CD4-positive, alpha-beta memory T cell (primary cell): ENCODE data around the gene PELO. TPM values are rescaled to one million over a fixed set of nuclear protein-coding genes. Genes with fewer than 3 reads are reported as not detected.

Experiments used
- CTCF ChIA-PET: fragments of 350-600 bp; sonication (Branson Sonifier 250); formaldehyde crosslinking; loops from one replicate; lab custom pipeline; 2021; ENCODE audit warnings: inconsistent platforms; ENCODE audit not compliant: partially characterized antibody; lab: Charles Lee
- POLR2A ChIA-PET: fragments of 350-600 bp; sonication (Branson Sonifier 250); formaldehyde crosslinking; loops from one replicate; lab custom pipeline; 2021; ENCODE audit not compliant: partially characterized antibody; lab: Charles Lee
- DNase-seq, 5 donors: peaks; one replicate each; pipeline versions ENCODE4 v3.0.0 to v3.0.0-alpha.2; 2020 to 2022; ENCODE audit warnings: mixed read lengths in 1 of 5
- H3K27ac ChIP-seq: one replicate; pipeline ENCODE4 v1.7.0; 2013; ENCODE audit warnings: low read depth, low read length
- H3K27me3 ChIP-seq: 2 replicates; pipeline ENCODE4 v1.7.0; 2013; ENCODE audit warnings: mild to moderate bottlenecking, low read length, moderate library complexity; ENCODE audit not compliant: insufficient read depth
- H3K36me3 ChIP-seq: 2 replicates; pipeline ENCODE4 v1.7.0; 2013; ENCODE audit warnings: mild to moderate bottlenecking, low read length, moderate library complexity; ENCODE audit not compliant: insufficient read depth
- H3K4me1 ChIP-seq: 2 replicates; pipeline ENCODE4 v1.7.0; 2013; ENCODE audit warnings: mild to moderate bottlenecking, low read length, moderate library complexity; ENCODE audit not compliant: insufficient read depth
- H3K4me3 ChIP-seq, 2 donors: one replicate each; pipeline ENCODE4 v1.7.0; 2013; ENCODE audit warnings: low read length in 2 of 2, mild to moderate bottlenecking in 1 of 2
- H3K9me3 ChIP-seq, 2 donors: one replicate each; pipeline ENCODE4 v1.7.0; 2013; ENCODE audit warnings: low read length in 2 of 2, control low read depth in 1 of 2; ENCODE audit not compliant: control insufficient read depth in 1 of 2
- H3K27ac Mint-ChIP-seq, 7 donors: one replicate each; pipeline ENCODE4 v1.8.0; 2020 to 2021; ENCODE audit warnings: mixed read lengths in 7 of 7, mild to moderate bottlenecking in 6 of 7, inconsistent platforms in 3 of 7, moderate library complexity in 3 of 7
- H3K27me3 Mint-ChIP-seq, 2 donors: one replicate each; pipeline ENCODE4 v1.8.0; 2020 to 2021; ENCODE audit warnings: mixed read lengths in 2 of 2
- H3K36me3 Mint-ChIP-seq, 2 donors: one replicate each; pipeline ENCODE4 v1.8.0; 2020 to 2021; ENCODE audit warnings: mixed read lengths in 2 of 2, inconsistent platforms in 1 of 2, mild to moderate bottlenecking in 1 of 2
- H3K4me1 Mint-ChIP-seq, 4 donors: one replicate each; pipeline ENCODE4 v1.8.0; 2020 to 2021; ENCODE audit warnings: mixed read lengths in 4 of 4, mild to moderate bottlenecking in 1 of 4
- H3K4me3 Mint-ChIP-seq, 8 donors: one replicate each; pipeline ENCODE4 v1.8.0; 2020 to 2021; ENCODE audit warnings: mixed read lengths in 8 of 8, mild to moderate bottlenecking in 7 of 8, moderate library complexity in 6 of 8, inconsistent platforms in 3 of 8
- H3K9me3 Mint-ChIP-seq, 8 donors: one replicate each; pipeline ENCODE4 v1.8.0; 2020 to 2021; ENCODE audit warnings: mixed read lengths in 8 of 8, mild to moderate bottlenecking in 5 of 8, inconsistent platforms in 3 of 8, moderate library complexity in 1 of 8
- intact Hi-C: fragments of 100-400 bp; cut with micrococcal nuclease; formaldehyde crosslinking; loops from one replicate; pipeline ENCODE4 v1.15.1; 2023
- polyA plus RNA-seq, 2 donors: library from polyadenylated mRNA; unstranded; fragments of 300-500 nt; fragmentation: Illumina TruSeq; gene quantifications; one replicate each; pipeline ENCODE4 v1.2.3, GENCODE V29; 2021
- total RNA-seq, 2 experiments: library from RNA; stranded (reverse); gene quantifications; one replicate each; pipeline ENCODE4 v1.2.3, GENCODE V29; 2021

The PELO gene
- total and polyA plus RNA-seq, 4 experiments from 2014 or later, result 5.7 to 12.4 (median 10.1) TPM

DNA sequence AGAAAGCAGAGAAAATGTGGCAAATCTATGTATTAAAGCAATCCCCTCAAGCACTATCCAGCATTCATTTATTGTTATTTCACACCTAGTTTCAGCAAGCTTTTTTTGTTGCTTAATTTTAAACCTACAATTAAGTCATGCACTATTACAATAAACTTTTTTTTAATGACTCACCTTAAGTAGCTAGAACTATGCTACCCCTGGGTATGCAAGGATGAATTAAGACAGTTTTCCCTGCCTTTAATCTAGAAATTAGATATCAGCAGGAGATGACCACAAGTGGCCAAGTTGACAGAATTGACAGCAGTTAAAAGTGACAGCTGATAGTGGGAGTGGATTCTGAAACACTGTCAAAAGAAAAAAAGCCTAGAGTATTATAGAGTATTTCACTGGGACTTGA, 20.0 kb downstream of the PELO start:
- ChIA-PET CTCF (interaction anchor here (0.7 to 0.9 kb wide), 2 partner anchors 8 to 108 kb away, joined by 3 read pairs; no protein-coding TSS in a partner anchor), POLR2A (no interaction called here)
- Histone ChIP-seq H3K27me3 (no peaks in the 10 kb centered on the region), H3K9me3 (no peaks in the 10 kb centered on the region), H3K36me3 (no peaks in the 10 kb centered on the region), H3K4me3 (no peak overlapping the region), H3K27ac (no peak overlapping the region), H3K4me1 (peaks cover 14% of the 10 kb centered on the region)
- Mint-ChIP-seq H3K4me1 (peaks cover 16 to 26% (median 17%) of the 10 kb centered on the region in 4 donors), H3K9me3 (no peaks in the 10 kb centered on the region), H3K4me3 (no peak overlapping the region), H3K36me3 (peaks cover 12 to 13% of the 10 kb centered on the region in 2 donors), H3K27ac (no peak overlapping the region), H3K27me3 (no peaks in the 10 kb centered on the region)
- intact Hi-C loops, result no loop called here
- DNase-seq, result no peak

DNA sequence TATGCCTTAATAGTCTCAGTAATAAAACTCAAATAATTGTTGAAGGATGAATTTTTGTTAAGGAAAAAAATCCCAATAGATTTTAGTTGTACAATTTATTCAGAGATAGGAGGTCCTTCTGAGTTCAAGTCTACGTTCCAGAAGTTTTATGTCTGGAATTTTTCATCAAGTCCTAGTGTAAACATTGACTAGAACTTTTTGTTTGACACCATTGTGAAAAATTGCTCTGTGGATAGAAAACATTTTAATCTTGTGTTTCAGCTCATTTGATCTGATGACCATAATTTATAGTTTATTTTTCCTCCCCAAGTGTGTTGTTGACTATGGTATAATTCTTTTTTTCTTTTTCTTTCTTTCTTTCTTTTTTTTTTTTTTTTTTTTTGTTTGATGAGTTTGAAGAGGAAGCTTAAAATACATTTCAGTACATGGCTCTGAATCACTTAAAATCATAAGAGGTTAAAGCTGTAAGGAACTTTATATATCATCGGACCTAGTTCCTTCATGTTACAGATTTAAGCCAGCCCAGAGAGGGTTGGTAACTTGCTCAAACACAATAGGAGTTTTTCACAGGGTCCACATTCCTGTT, 20.7 kb downstream of the PELO start:
- H3K4me1 Mint-ChIP-seq, result peaks cover 10 to 20% (median 15%) of the 10 kb centered on the region in 4 donors
- H3K27ac Mint-ChIP-seq, result no peak overlapping the region
- intact Hi-C loops, result no loop called here
- CTCF ChIA-PET, result interaction anchor here (0.7 to 1.2 kb wide), 3 partner anchors 9 to 107 kb away, joined by 3 read pairs; no protein-coding TSS in a partner anchor
- H3K27ac ChIP-seq, result no peak overlapping the region
- H3K4me1 ChIP-seq, result peaks cover 8% of the 10 kb centered on the region
- no peak overlapping the region for H3K4me3 ChIP-seq
- no peaks in the 10 kb centered on the region for H3K9me3 Mint-ChIP-seq
- H3K9me3 ChIP-seq, result no peaks in the 10 kb centered on the region
- POLR2A ChIA-PET, result interaction anchor here (0.8 kb wide), 1 partner anchor 9 kb away, joined by 3 read pairs; no protein-coding TSS in a partner anchor
- no peaks in the 10 kb centered on the region for H3K36me3 ChIP-seq
- H3K27me3 ChIP-seq, result no peaks in the 10 kb centered on the region
- no peak overlapping the region for H3K4me3 Mint-ChIP-seq
- no peak for DNase-seq
- H3K27me3 Mint-ChIP-seq, result no peaks in the 10 kb centered on the region
- H3K36me3 Mint-ChIP-seq, result peaks cover 9 to 13% of the 10 kb centered on the region in 2 donors

GRCh38 chr5:52809884-52810283, 22.2 kb downstream of the PELO start:
- Histone ChIP-seq H3K27ac (no peak overlapping the region), H3K9me3 (no peaks in the 10 kb centered on the region), H3K4me3 (no peak overlapping the region), H3K4me1 (no peaks in the 10 kb centered on the region), H3K36me3 (no peaks in the 10 kb centered on the region), H3K27me3 (no peaks in the 10 kb centered on the region)
- Mint-ChIP-seq H3K27me3 (no peaks in the 10 kb centered on the region), H3K4me3 (no peak overlapping the region), H3K9me3 (no peaks in the 10 kb centered on the region), H3K36me3 (peaks cover 3 to 5% of the 10 kb centered on the region in 2 donors), H3K4me1 (peaks cover 0 to 9% (median 7%) of the 10 kb centered on the region in 4 donors), H3K27ac (no peak overlapping the region)
- ChIA-PET CTCF (no interaction called here), POLR2A (interaction anchor here (0.6 to 1.2 kb wide), 2 partner anchors 10 to 32 kb away, joined by 3 read pairs; no protein-coding TSS in a partner anchor)
- DNase-seq, result peak in 1 of 5 donors; percentile 28
- intact Hi-C loops, result no loop called here

DNA sequence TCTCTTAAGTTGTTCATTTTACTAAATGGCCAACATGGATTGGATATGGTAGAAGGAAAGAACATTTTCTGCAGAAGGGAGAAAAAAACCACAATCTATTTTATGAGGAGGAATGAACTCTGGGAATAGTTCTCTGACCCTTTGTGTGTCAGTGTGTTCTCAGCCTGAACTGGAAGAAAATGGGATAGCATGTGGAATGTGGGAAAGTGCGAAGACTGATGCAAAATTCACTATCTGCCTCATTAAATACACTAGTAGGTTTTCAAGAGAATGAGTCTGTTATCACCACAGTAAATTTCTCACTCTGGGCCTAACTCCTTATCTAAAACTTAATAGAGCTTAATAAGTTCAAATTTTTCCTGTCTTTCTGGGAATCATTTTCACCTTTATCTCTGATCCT, 22.7 kb downstream of the PELO start:
- Mint-ChIP-seq H3K4me3 (no peak overlapping the region), H3K9me3 (no peaks in the 10 kb centered on the region), H3K27me3 (peaks cover 0 to 2% of the 10 kb centered on the region in 2 donors), H3K4me1 (peaks cover 0 to 4% (median 4%) of the 10 kb centered on the region in 4 donors), H3K27ac (no peak overlapping the region), H3K36me3 (peaks cover 0 to 3% of the 10 kb centered on the region in 2 donors)
- intact Hi-C loops, result no loop called here
- H3K9me3 ChIP-seq, result no peaks in the 10 kb centered on the region
- H3K27ac ChIP-seq, result no peak overlapping the region
- ChIA-PET POLR2A (interaction anchor here (0.6 to 1.2 kb wide), 2 partner anchors 11 to 32 kb away, joined by 3 read pairs; no protein-coding TSS in a partner anchor), CTCF (no interaction called here)
- H3K36me3 ChIP-seq, result no peaks in the 10 kb centered on the region
- H3K4me3 ChIP-seq, result no peak overlapping the region
- H3K27me3 ChIP-seq, result no peaks in the 10 kb centered on the region
- H3K4me1 ChIP-seq, result no peaks in the 10 kb centered on the region
- DNase-seq, result no peak

GRCh38 chr5:52811067-52811749, 23.5 kb downstream of the PELO start:
- Histone ChIP-seq H3K36me3 (no peaks in the 10 kb centered on the region), H3K27ac (no peak overlapping the region), H3K9me3 (no peaks in the 10 kb centered on the region), H3K4me3 (no peak overlapping the region), H3K4me1 (no peaks in the 10 kb centered on the region), H3K27me3 (no peaks in the 10 kb centered on the region)
- CTCF ChIA-PET, result interaction anchor here (1.3 to 2.1 kb wide), 2 partner anchors 12 to 118 kb away, joined by 6 read pairs; no protein-coding TSS in a partner anchor
- Mint-ChIP-seq H3K27ac (no peak overlapping the region), H3K36me3 (no peaks in the 10 kb centered on the region), H3K9me3 (no peaks in the 10 kb centered on the region), H3K4me1 (peaks cover 0 to 3% (median 1%) of the 10 kb centered on the region in 4 donors), H3K4me3 (no peak overlapping the region), H3K27me3 (peaks cover 0 to 2% of the 10 kb centered on the region in 2 donors)
- POLR2A ChIA-PET, result interaction anchor here (1.6 kb wide), 1 partner anchor 11 kb away, joined by 4 read pairs; no protein-coding TSS in a partner anchor
- DNase-seq, result no peak
- intact Hi-C loops, result no loop called here

GRCh38 chr5:52814352-52815148, 26.8 kb downstream of the PELO start:
- no peaks in the 10 kb centered on the region for H3K4me1 ChIP-seq
- ChIA-PET CTCF (interaction anchor here (0.8 kb wide), 1 partner anchor 15 kb away, joined by 3 read pairs; no protein-coding TSS in a partner anchor), POLR2A (no interaction called here)
- Mint-ChIP-seq H3K36me3 (no peaks in the 10 kb centered on the region), H3K27ac (no peak overlapping the region), H3K4me3 (no peak overlapping the region), H3K4me1 (no peaks in the 10 kb centered on the region), H3K27me3 (peaks cover 0 to 2% of the 10 kb centered on the region in 2 donors), H3K9me3 (peaks cover 0 to 5% (median 0%) of the 10 kb centered on the region in 8 donors)
- H3K4me3 ChIP-seq, result no peak overlapping the region
- intact Hi-C loops, result no loop called here
- H3K9me3 ChIP-seq, result no peaks in the 10 kb centered on the region
- no peaks in the 10 kb centered on the region for H3K36me3 ChIP-seq
- H3K27me3 ChIP-seq, result no peaks in the 10 kb centered on the region
- no peak overlapping the region for H3K27ac ChIP-seq
- DNase-seq, result no peak
